T-helper 22 cell (primary cell): ENCODE measurements around the gene ZNF793.
A peak's percentile ranks its signal among the peaks of the same experiment; 100 is the strongest.

Experiments used
- DNase-seq: peaks from one replicate; pipeline ENCODE4 v3.0.0-alpha.2; 2020; ENCODE audit warnings: low read depth

ZNF793 gene

DNA sequence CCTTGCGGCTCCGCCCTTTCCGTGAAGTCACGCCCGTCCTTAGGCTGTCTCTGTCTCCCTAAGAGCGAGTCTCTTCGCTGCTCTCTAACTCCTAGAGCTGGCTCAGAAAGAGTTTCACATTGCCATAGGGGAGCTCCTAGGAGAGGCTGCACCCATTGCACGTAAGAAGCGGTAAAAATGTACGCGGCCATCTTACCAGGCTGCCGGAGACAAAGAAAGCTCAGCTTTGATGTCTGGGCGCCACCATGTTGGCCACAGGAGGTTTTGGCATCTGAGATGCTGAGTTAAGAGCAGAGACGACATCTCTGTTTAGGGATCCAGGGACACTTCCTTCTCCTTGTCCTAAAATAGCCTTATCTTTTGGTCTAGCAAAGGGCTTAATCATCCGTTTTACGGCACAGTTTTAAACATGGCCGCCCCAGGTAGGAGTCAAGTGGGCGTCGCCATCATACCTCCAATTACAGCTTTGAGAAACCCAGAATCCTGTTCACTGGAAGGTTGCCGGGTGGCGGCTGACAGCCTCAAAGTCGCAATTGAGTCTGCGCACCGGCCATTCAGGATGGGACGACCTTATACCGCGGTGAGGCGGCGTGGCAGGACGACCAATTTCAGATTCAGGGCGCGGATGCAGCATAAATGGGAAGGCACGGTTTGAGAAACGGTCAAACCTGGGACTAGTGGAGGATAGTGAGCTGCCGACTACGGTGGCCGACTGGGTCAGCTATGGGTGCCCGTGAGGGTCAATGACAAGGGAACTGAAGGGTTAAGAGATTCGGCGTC is at the start of gene ZNF793:
TSS of gene ZNF793 (plus strand) at position 553 of the 780 bp plus-strand sequence. CDS start 16,501 bp downstream, outside the sequence.
- peak; percentile 66 for DNase-seq

DNA sequence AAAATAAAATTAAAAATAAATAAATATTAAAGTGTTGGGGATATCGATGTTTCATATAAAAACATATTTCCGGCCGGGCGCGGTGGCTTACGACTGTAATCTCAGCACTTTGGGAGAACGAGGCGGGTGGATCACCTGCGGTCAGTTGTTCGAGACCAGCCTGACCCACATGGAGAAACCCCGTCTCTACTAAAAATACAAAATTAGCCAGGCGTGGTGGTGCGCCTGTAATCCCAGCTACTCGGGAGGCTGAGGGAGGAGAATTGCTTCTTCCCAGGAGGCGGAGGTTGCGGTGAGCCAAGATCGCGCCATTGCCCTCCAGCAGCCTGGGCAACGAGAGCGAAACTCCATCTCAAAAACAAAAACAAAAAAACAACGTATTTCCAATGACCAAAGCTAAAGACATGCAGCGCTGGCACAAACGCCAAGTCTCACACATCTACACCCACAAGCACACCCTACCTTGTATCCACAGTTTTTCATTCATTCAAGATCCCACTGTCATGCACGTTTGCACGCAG is 40.4 kb upstream of the ZNF793 start:
- DNase-seq, result no peak

DNA sequence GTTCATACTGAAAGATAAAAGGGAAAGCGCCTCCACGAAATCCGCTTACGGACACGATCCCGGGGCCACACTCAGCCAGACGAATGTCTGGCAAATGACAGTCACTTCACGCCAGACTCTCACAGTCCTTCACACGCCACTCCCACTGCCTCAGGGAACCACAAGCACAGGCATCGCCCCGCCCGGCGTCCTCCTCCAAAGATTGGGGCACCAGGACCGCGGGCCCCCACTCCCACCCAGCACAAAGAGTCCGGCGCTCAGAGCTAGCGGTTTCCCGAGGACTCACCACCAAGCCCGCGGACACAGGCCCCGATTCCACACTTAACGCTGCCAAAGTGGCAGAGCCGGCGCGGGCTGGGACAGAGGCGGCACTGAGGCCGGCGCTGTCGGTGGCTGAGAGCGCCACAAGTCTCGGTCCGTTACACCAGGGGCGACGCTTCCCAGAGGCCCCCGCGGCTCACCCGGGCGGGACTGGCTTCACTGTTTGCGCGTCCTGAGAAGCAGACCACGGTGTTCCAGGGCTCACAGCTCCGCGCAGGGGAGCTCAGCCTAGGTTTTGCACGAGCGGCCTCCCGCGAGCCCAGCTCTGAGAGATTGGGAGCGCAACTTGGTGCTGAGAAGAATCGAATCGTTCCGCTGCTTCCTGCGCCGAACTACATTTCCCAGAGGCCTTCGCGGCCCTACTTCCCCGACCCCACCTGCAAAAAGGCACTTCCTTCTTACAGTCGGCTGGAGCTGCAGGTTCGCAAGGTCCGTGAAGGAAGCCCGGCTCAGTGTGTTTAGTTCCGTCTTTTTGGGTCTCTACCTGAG is 39.7 kb upstream of the ZNF793 start, which contains the start of gene ZNF569:
TSS of gene ZNF569 (minus strand) at position 647 of the 810 bp plus-strand sequence. CDS start 22,523 bp downstream, outside the sequence.
- DNase-seq, result peak; percentile 79

DNA sequence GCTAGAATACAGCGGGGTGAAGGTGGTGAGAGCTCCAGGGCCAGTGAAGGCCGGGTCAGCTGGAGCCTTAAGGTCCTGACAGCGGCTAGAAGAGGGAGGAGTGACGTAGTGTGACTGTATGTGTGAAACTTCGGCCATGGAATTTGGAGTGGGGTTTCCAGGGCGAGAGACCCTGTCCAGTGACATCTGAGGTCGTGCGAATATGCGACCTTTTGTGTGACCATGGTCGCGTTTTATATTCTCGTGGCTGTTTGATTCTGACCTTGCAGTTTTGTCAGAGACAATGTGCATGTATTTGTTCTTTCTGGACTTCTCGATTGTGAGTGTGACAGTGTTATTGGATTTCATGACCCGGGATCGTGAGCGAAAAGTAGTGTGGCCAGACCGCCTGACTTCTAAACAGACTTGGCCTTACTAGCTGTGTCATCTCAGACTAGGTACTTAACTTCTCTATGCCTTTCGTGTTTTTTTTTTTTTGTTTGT is 39.1 kb upstream of the ZNF793 start:
- no peak for DNase-seq

DNA sequence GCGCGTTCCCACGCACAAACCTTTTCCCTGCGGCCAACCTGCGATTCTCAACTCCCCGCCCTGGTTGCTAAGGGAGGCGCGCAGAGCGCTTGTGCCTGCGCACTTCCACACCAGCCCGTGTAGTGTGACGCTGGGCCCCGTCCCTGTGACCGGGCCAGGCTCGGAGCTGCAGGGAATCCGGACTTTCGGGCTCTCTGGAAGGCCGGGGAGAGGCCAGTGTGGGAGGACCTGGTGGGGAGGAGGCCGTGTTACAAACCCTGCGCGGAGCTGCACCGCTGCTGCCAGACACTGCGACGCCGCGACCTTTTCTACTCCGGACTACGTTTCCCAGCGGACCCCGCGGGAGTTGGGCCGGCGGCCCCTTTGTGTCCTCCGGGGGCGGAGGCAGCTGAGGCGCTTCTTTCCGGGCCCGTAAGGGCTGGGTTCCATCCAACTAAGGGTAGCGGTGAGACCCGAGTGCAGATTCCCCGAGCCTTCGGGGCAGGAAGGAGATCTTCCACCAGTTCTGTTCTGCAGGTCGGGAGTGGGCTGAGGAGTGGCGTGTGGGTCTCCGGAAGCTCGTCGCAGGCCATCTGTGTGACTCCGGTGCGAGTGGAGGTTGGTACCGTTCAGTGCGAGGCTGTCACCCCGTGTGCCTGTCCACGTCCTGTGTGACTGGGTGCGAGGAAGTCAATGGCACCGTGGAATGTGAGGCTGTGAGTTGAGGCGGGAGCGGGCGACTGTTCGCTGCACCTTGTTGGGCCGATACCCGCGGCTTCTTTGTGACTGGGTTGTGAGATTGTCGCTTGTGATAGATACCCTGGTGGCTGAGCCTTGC is 37.6 kb upstream of the ZNF793 start, which contains the start of gene ZNF570:
TSS of gene ZNF570 (plus strand) at position 396 of the 817 bp plus-strand sequence. CDS start 999 bp downstream, outside the sequence.
- DNase-seq, result peak; percentile 74

DNA sequence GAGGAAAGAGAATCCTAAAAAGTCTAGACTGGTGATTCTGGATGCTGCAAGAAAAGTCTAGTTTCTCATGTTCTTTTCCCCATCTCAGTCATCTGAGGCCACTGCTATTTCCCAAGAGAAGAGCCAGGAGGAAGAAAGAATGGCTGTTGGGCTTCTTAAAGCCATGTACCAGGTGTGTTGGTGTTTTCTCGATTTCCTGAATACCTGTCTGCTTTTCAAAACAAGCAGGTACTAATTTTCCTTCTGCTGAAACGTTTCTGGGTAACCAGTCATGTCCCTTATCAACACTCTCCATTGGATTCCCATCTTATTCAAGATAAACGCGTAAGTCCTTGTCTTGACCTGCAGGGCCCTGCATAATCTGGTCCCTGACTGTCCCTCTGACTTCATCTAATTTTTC is 36.5 kb upstream of the ZNF793 start:
- DNase-seq, result no peak

DNA sequence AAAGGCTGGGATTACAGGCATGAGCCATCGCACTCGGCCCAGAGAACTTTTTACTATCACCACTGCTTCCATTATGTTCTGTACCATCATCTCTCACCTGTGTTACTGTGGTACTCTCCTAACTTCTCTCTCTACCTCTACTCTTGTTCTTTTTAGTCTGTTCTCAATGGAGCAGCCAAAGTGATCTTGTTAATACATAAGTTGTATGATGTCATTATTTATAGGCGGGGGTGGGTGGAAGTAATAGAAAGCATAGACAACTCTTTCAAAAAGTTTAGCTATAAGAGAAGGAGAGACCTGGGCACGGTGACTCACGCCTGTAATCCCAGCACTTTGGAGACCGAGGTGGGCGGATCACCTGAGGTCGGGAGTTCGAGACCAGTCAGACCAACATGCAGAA is 34.6 kb upstream of the ZNF793 start:
- DNase-seq, result no peak

DNA sequence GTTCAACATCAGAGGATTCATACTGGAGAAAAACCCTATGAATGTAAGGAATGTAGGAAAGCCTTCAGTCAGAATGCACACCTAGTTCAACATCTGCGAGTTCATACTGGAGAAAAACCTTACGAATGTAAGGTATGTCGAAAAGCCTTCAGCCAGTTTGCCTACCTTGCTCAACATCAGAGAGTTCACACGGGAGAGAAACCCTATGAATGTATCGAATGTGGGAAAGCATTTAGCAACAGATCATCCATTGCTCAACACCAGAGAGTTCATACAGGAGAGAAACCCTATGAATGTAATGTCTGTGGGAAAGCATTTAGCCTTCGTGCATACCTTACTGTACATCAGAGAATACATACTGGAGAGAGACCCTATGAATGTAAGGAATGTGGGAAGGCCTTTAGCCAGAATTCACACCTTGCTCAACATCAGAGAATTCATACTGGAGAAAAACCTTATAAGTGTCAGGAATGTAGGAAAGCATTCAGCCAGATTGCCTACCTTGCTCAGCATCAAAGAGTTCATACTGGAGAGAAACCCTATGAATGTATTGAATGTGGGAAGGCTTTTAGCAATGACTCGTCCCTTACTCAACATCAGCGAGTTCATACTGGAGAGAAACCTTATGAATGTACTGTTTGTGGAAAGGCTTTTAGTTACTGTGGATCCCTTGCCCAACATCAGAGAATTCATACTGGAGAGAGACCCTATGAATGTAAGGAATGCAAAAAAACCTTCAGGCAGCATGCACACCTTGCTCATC is 22.2 kb upstream of the ZNF793 start:
- no peak for DNase-seq

DNA sequence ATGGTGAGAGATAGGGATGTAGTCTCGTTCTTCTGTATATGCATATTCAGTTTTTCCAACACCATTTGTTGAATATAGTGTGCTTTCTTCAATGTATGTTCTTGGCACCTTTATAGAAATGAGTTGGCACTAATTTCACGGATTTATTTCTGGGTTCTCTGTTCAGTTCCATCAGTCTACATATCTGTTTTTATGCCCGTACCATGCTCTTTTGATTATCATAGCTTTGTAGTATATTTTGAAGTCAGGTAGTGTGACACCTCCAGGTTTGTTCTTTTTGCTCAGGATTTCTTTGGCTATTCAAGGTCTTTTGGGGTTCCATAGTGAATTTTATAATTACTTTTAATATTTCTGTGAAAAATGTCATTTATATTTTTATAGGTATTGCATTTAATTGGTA is 14.5 kb upstream of the ZNF793 start:
- no peak for DNase-seq

DNA sequence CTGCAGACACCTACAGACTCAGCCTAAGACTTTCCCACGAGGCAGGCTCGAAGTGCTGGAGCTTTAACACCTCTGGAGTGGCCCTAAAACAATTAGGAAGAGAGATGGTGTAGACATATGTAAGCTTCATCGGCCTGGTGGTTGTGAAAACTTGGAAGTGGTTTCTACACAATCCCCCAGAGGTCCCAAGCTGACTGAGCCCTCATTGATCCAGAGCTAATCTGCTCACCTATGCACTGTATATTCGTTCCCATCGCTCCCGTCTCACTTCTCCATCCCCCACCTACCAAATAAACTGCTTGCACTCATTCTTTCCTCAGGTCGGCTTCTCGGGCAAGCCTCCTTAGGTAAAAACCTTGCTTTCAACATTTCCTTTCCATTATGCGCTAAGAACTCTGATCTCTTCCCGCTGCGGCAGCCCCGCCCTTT is 767 bp upstream of the ZNF793 start:
- DNase-seq, result no peak

DNA sequence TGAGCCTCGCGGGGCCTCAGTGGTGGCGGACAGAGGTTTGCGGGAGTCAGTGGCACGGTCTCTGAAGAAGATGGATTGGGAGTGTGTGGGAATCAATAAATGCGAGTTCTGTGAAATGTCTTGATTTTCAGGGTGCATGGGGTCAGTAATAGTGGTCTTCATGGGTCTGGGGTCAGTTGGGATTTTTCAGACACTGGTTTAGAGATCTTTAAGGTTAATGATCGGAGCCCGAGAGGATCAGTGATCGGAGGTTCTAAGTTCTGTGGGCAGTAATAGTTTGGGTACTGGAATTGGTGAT is 377 bp downstream of the ZNF793 start:
- DNase-seq, result no peak

DNA sequence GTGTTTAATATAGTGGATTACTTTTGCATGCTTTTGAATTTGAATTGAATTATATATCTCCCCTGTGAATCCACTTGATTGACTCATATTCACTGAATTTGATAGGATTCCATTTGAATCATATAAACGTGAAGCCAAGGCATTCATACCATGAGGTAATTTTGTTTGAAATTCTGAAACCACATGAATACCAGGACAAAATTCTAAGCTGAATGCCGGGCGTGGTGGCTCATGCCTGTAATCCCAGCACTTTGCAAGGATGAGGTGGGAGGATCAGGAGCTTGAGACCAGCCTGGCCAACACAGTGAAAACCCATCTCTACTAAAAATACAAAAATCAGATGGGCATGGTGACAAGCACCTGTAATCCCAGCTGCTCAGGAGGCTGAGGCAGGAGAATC is 4.4 kb downstream of the ZNF793 start:
- no peak for DNase-seq

DNA sequence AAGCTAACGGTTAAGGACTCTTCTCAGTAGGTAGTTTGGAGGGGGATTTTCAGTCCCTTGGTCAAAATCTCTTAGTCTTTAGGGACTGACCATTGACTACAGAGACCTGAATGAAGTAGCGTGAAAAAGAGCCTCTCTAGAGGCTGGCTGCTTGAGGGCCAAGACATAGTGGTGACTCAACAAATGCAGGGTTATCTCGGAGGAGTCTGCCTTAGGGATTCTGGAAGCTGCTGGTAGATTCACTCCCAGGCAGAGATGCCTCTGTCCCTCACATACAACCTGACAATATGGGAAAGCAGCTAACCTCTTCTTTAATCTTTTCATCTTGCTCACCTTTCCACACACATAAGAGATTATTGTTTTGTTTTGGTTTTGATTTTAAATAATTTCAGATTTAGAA is 5.1 kb downstream of the ZNF793 start:
- DNase-seq, result no peak

DNA sequence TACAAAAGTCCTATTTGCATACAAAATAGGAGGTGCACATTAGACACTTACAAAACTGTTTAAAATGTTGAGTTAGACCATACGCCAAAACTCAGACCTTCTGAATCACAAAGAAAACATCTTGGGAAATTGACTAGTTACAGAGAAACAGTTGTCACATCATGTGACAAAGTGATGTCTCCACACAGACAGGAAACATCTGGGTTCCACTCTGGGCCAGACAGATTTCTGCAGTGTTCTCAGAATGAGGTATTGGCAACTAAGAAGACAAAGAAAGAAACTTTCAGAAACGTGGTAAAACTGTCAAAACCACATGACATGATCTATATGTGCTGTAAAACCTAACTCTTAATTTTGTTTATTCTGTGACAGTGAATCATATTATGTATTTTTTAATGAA is 6.7 kb downstream of the ZNF793 start:
- no peak for DNase-seq

DNA sequence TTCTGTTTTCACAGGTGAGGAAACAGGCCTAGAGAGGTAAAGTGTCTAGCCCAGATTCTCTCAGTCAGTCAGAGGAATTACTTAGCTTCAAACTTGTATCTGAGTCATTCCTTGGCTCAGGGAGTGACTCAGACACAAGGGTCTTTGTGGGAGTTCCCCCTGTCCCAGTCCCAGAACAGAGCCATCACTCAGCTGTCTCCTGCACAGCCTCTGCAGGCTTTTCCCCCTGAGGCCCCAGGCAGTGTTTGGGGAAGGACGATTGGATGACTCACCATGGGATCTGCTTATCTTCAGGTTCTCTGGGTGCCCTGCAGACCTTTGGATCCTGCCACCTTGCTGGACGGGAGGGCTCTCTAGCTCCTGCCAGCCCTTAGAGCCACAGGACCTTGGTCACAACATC is 13.2 kb downstream of the ZNF793 start:
- no peak for DNase-seq

DNA sequence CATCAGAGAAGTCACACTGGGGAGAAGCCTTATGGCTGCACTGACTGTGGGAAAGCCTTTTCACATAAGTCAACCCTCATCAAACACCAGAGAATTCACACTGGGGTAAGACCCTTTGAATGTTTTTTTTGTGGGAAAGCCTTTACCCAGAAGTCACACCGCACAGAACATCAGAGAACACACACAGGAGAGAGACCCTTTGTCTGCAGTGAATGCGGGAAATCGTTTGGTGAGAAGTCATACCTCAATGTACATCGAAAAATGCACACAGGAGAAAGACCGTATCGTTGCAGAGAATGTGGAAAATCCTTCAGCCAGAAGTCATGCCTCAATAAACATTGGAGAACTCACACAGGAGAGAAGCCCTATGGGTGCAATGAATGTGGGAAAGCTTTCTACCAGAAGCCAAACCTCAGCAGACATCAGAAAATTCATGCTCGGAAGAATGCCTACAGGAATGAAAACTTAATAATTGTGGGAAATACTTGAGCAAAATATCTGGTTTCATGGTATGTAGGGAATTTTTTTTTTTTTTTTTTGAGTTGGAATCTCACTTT is 30.7 kb downstream of the ZNF793 start:
- no peak for DNase-seq

DNA sequence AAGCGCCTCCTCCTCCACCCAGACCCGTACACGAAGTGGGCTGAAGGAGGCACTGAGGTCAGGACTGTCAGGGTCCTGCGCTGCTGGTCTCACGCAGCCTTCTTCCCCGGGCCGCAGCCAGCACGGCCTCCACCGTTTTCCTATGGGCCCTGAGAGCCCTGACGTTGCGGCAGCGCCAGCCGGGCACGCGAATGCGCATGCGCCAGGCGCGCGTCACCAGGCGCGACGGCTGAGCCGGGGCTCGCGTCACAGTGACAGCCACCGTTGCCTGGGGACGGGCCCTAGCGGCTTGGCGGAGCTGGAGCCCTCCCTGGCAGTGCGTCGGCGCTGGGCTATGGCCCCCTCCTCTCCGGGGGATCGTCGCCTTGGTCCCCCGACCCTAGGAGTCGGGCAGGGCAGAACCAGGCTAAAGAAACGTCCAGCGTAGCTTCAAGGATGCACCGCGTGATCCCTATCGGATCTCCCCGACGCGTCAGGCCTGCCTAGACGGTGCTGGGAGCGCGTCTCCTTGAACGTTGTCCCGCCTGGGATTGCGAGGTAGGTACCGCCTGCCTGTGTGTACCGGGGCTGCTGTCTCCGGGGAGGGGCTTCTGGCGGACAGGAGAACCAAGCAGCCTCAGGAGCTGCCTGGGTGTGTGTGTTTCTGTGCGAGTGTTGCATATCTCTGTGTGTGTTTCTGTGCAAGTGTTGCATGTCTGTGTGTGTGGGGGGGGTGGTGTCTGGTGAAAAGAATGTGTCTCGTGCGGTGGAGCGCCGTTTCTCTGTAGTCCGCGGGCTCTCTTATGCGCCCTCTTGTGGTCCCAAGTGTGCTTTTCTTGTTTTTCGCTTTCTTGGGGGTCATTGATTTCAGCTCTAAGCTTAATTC is 44.6 kb downstream of the ZNF793 start:
- DNase-seq, result peak; percentile 27

DNA sequence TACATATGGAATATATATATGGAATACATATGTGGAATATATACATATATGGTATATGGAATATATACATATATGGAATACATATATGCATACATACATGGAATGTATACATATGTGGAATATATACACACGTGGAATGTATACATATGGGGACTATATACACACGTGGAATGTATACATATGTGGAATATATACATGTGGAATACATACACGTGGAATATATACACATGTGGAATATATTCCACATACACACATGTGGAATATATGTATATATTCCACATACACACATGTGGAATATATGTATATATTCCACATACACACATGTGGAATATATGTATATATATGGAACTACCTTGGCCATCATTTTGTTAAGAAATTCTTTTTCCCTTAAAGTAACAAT is 56.8 kb downstream of the ZNF793 start:
- no peak for DNase-seq

DNA sequence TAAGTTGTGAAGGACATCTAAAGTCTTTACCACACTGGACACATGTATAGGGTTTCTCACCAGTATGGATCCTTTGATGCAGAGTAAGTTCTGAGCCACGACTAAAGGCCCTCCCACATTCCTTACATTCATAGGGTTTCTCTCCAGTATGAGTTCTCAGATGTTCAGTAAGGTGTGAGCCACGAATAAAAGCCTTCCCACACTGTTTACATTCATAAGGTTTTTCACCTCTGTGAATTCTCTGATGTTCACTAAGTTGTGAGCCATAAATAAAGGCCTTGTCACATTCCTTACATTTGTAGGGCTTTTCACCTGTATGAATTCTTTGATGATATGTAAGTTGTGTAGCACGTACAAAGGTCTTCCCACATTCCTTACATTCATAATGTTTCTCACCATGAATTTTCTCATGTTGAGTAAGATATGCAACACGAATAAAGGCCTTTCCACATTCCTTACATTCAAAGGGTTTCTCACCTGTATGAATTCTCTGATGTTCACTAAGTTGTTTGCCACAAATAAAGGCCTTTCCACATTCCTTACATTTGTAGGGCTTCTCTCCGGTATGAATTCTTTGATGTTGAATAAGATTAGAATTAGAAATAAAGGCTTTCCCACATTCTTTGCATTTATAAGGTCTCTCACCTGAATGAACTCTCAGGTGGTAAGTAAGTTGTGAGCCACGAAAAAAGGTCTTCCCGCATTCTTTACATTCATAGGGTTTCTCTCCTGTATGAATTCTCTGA is 58.1 kb downstream of the ZNF793 start:
- no peak for DNase-seq
